ENCODE data around the gene SPESP1. TPM values are rescaled to one million over a fixed set of nuclear protein-coding genes. Genes with fewer than 3 reads are reported as not detected.
A peak's percentile ranks its signal among the peaks of the same experiment; 100 is the strongest.

Gene SPESP1
- total RNA-seq = 0.51 and 1.1 TPM in 2 replicates

GRCh38 chr15:68930268-68931022 lies at the start of gene SPESP1:
Gene SPESP1 (plus strand): TSS chr15:68930525. CDS start chr15:68930654, 129 bp downstream.
- Mint-ChIP-seq H3K4me3 (peak within 1 kb of the TSS; percentile 63), H3K9me3 (no peaks in the 10 kb centered on the region), H3K4me1 (no peaks in the 10 kb centered on the region)

DNA sequence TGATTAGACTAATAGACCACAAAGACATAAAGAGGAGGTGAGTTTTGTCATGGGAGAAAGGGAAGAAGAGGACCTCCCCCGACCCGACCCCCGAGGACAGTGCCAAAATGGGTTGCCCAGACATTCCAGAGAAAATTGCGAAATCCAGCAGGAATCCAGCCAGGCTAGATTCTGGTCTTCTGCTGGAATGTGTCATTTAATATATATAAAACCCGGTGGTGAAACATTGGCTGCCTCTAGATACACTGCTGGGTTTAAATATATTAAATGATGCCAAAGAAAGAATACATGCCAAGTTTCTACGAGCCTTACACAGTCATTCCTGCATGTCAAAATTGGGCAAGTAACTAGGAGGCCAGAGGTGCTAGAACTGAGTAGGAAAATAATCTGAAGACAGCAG lies 45.3 kb upstream of the SPESP1 start:
- Mint-ChIP-seq H3K36me3 (ENCODE audit: low read depth) (no peaks in the 10 kb centered on the region), H3K4me3 (no peak overlapping the region), H3K27ac (no peak overlapping the region), H3K9me3 (no peaks in the 10 kb centered on the region), H3K27me3 (peaks cover 15% of the 10 kb centered on the region), H3K4me1 (no peaks in the 10 kb centered on the region)
- DNase-seq = peak; percentile 34
- intact Hi-C loops (cut with micrococcal nuclease) = no loop called here

More at GRCh38 chr15:68930268-68931022, at the start of gene SPESP1:
- peak; percentile 78 for DNase-seq
- Mint-ChIP-seq H3K36me3 (ENCODE audit: low read depth) (no peaks in the 10 kb centered on the region), H3K27ac (peak within 1 kb of the TSS; percentile 48), H3K27me3 (peaks cover 11% of the 10 kb centered on the region)
- intact Hi-C loops (cut with micrococcal nuclease) = no loop called here

DNA sequence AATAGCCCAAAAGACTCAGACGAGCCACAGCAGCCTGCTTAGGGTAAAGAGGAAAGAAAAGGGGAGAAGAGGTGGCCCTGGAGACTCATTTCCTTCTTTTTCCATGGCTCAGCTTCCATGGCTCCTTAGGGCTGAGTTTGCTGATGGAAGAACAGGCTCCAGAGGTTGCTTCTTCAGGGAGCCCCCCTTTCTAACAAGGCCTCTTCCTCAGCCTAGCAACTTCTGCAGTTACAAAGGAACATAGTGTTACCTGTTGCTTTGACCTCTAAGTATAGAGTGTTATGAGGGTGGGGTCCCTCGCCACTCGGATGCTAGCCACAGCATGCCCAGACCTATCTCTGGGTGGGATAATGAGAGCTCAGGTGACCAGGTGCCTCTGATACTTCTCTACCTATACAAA lies 43.2 kb upstream of the SPESP1 start:
- no peaks in the 10 kb centered on the region for H3K9me3 Mint-ChIP-seq
- H3K4me3 Mint-ChIP-seq = no peak overlapping the region
- H3K4me1 Mint-ChIP-seq = no peaks in the 10 kb centered on the region
- peaks cover 20% of the 10 kb centered on the region for H3K27me3 Mint-ChIP-seq
- no peaks in the 10 kb centered on the region for H3K36me3 Mint-ChIP-seq (ENCODE audit: low read depth)
- H3K27ac Mint-ChIP-seq = no peak overlapping the region
- intact Hi-C loops (cut with micrococcal nuclease) = no loop called here
- peak; percentile 32 for DNase-seq

GRCh38 chr15:68887819-68888218 lies 42.5 kb upstream of the SPESP1 start:
- intact Hi-C loops (cut with micrococcal nuclease) = no loop called here
- Mint-ChIP-seq H3K9me3 (no peaks in the 10 kb centered on the region), H3K27me3 (peaks cover 22% of the 10 kb centered on the region), H3K4me3 (no peak overlapping the region), H3K27ac (no peak overlapping the region), H3K36me3 (ENCODE audit: low read depth) (no peaks in the 10 kb centered on the region), H3K4me1 (no peaks in the 10 kb centered on the region)
- peak; percentile 38 for DNase-seq

- Mint-ChIP-seq H3K4me1 (no peaks in the 10 kb centered on the region), H3K27me3 (peaks cover 22% of the 10 kb centered on the region), H3K9me3 (no peaks in the 10 kb centered on the region), H3K36me3 (ENCODE audit: low read depth) (no peaks in the 10 kb centered on the region), H3K27ac (no peak overlapping the region), H3K4me3 (peak overlapping the region; percentile 71)
- DNase-seq = peak; percentile 59
- intact Hi-C loops (cut with micrococcal nuclease) = no loop called here
These were observed 41.9 kb upstream of the SPESP1 start for GRCh38 chr15:68888419-68888818.

DNA sequence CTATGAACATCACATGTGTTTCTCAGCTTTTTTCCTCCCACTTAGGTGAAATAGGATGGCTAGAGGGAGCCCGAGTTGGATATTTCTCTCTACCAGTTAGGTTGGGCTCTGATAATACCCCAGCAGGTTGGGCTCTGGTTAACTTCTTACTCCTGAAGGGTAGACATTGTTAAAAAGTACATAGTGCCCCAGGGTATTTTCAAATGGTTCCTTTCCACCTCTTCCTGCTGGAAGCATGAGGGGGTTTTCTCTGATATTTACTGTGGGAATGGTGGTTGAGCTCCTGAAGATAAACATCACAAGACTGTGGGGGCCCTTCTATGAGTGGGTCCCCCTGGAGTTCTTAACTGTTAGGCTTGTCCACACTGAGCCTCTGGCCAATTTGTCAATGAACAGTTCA lies 36.1 kb upstream of the SPESP1 start:
- H3K9me3 Mint-ChIP-seq = no peaks in the 10 kb centered on the region
- no peak overlapping the region for H3K4me3 Mint-ChIP-seq
- H3K4me1 Mint-ChIP-seq = no peaks in the 10 kb centered on the region
- H3K27ac Mint-ChIP-seq = no peak overlapping the region
- no peak for DNase-seq
- H3K27me3 Mint-ChIP-seq = peaks cover 25% of the 10 kb centered on the region
- H3K36me3 Mint-ChIP-seq (ENCODE audit: low read depth) = no peaks in the 10 kb centered on the region
- intact Hi-C loops (cut with micrococcal nuclease) = no loop called here

- Mint-ChIP-seq H3K9me3 (no peaks in the 10 kb centered on the region), H3K27me3 (peaks cover 30% of the 10 kb centered on the region), H3K4me1 (no peaks in the 10 kb centered on the region), H3K27ac (no peak overlapping the region), H3K36me3 (ENCODE audit: low read depth) (no peaks in the 10 kb centered on the region), H3K4me3 (no peak overlapping the region)
- DNase-seq = no peak
- intact Hi-C loops (cut with micrococcal nuclease) = no loop called here
These were observed 34.1 kb upstream of the SPESP1 start for GRCh38 chr15:68896178-68896577.

DNA sequence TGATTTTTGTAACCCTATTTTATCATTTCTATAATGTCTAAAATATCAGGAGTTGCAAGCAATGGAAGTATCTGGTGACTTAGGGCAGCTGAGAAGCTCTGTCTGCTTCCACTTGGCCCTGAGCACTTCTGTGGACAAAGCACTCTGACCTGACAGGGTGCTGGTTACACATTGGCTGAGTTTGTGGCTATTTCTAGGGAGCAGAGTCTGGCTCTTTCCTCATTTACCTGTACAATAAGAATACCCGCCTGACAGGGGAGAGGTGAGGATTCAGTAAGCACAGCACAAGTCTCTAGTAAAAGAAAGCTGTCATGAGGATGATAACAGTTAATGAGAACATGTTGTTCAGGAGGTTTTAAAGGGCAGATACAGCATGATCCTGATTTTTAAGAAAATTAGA lies 33.3 kb upstream of the SPESP1 start:
- H3K27me3 Mint-ChIP-seq = peaks cover 26% of the 10 kb centered on the region
- no peak overlapping the region for H3K4me3 Mint-ChIP-seq
- DNase-seq = no peak
- no peaks in the 10 kb centered on the region for H3K36me3 Mint-ChIP-seq (ENCODE audit: low read depth)
- no peaks in the 10 kb centered on the region for H3K4me1 Mint-ChIP-seq
- H3K9me3 Mint-ChIP-seq = no peaks in the 10 kb centered on the region
- H3K27ac Mint-ChIP-seq = no peak overlapping the region
- intact Hi-C loops (cut with micrococcal nuclease) = no loop called here

- no peak overlapping the region for H3K27ac Mint-ChIP-seq
- no peak for DNase-seq
- no peak overlapping the region for H3K4me3 Mint-ChIP-seq
- H3K4me1 Mint-ChIP-seq = no peaks in the 10 kb centered on the region
- intact Hi-C loops (cut with micrococcal nuclease) = no loop called here
- no peaks in the 10 kb centered on the region for H3K9me3 Mint-ChIP-seq
- no peaks in the 10 kb centered on the region for H3K36me3 Mint-ChIP-seq (ENCODE audit: low read depth)
- H3K27me3 Mint-ChIP-seq = peaks cover 18% of the 10 kb centered on the region
These were observed 30.3 kb upstream of the SPESP1 start for GRCh38 chr15:68900027-68900426.

DNA sequence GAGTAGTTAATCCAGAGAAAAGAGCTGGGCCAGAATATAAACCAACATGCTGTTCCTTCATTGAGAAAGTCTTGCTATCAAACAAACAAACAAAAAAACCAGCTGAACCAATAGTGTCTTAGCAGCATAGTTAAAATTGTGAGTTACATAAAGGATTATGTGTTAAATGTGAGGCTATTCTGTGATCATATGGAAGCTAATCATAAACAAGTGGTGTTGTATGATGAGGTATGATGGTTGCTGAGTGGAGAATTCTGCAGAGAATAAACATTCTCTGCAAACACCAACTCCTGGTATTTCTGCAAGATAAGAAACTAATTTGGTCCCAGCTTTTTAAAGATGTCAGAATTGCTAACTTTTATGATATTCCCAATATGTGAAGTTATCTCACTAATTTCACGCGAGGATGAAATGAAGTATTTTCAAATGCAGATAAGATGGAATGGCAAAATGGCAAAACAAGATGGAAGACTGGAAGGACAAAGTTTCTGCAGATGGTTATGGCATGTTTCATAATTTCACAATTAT lies 22.9 kb upstream of the SPESP1 start:
- Mint-ChIP-seq H3K4me1 (no peaks in the 10 kb centered on the region), H3K9me3 (no peaks in the 10 kb centered on the region), H3K27ac (no peak overlapping the region), H3K27me3 (peaks cover 34% of the 10 kb centered on the region), H3K36me3 (ENCODE audit: low read depth) (no peaks in the 10 kb centered on the region), H3K4me3 (no peak overlapping the region)
- no peak for DNase-seq
- intact Hi-C loops (cut with micrococcal nuclease) = no loop called here

GRCh38 chr15:68909601-68910100 lies 20.7 kb upstream of the SPESP1 start:
- intact Hi-C loops (cut with micrococcal nuclease) = no loop called here
- H3K27me3 Mint-ChIP-seq = peaks cover 34% of the 10 kb centered on the region
- H3K4me3 Mint-ChIP-seq = no peak overlapping the region

DNA sequence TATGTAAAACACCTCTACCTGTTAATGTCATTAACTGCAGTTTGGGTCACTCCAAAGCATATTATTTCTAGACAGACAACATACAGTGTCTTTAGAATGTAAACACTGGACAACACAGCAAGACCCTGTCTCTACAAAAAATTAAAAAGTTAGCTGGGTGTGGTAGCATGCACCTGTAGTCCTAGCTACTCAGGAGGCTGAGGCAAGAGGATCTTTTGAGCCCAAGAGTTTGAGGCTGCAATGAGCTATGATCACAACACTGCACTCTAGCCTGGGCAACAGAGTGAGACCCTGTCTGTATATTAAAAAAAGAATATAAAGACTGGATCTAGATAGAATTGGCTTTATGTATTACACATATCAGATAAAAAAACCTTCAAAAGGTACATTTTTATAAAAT lies 20.0 kb upstream of the SPESP1 start:
- DNase-seq = no peak
- peaks cover 34% of the 10 kb centered on the region for H3K27me3 Mint-ChIP-seq
- H3K4me1 Mint-ChIP-seq = no peaks in the 10 kb centered on the region
- H3K36me3 Mint-ChIP-seq (ENCODE audit: low read depth) = no peaks in the 10 kb centered on the region
- no peak overlapping the region for H3K27ac Mint-ChIP-seq
- H3K4me3 Mint-ChIP-seq = no peak overlapping the region
- H3K9me3 Mint-ChIP-seq = no peaks in the 10 kb centered on the region
- intact Hi-C loops (cut with micrococcal nuclease) = no loop called here

More at GRCh38 chr15:68909601-68910100, 20.7 kb upstream of the SPESP1 start:
- Mint-ChIP-seq H3K36me3 (ENCODE audit: low read depth) (no peaks in the 10 kb centered on the region), H3K9me3 (no peaks in the 10 kb centered on the region), H3K4me1 (no peaks in the 10 kb centered on the region), H3K27ac (no peak overlapping the region)
- no peak for DNase-seq

- Mint-ChIP-seq H3K36me3 (ENCODE audit: low read depth) (no peaks in the 10 kb centered on the region), H3K9me3 (no peaks in the 10 kb centered on the region), H3K4me1 (no peaks in the 10 kb centered on the region), H3K27me3 (peaks cover 29% of the 10 kb centered on the region), H3K4me3 (no peak overlapping the region), H3K27ac (no peak overlapping the region)
- intact Hi-C loops (cut with micrococcal nuclease) = no loop called here
- DNase-seq = no peak
These were observed 19.5 kb upstream of the SPESP1 start for GRCh38 chr15:68910816-68911215.

DNA sequence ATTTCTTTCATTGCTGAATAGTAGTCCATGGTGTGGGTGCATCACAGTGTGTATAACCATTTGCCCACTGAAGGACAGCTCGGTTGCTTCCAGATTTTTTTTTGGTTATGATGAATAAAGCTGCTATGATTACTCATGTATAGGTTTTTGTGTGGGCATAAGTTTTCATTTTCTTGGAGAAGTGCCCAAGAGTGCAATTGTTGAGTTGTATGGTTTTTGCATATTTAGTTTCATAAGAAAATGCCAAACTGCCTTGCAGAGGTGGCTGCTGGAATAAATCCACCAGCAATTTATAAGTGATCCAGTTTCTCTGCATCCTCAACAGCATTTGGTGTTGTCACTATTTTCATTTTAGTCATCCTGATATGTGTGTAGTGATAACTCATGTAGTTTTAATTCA lies 8.4 kb upstream of the SPESP1 start:
- no peaks in the 10 kb centered on the region for H3K36me3 Mint-ChIP-seq (ENCODE audit: low read depth)
- intact Hi-C loops (cut with micrococcal nuclease) = loop anchor here (10.0 kb wide), 1 partner anchor 77 kb away; no protein-coding TSS in a partner anchor
- no peaks in the 10 kb centered on the region for H3K4me1 Mint-ChIP-seq
- peaks cover 26% of the 10 kb centered on the region for H3K27me3 Mint-ChIP-seq
- no peak for DNase-seq
- no peaks in the 10 kb centered on the region for H3K9me3 Mint-ChIP-seq
- H3K4me3 Mint-ChIP-seq = no peak overlapping the region
- no peak overlapping the region for H3K27ac Mint-ChIP-seq
